Fibroblast of the aortic adventitia (primary cell): Measurements from ENCODE around the gene JAML. TPM values are rescaled to one million over a fixed set of nuclear protein-coding genes. Genes with fewer than 3 reads are reported as not detected.

ENCODE experiments used
- DNase-seq: peaks from one replicate; pipeline ENCODE4 v3.0.0-alpha.2; 2010; ENCODE audit warnings: low read depth
- H3K4me3 ChIP-seq: 2 replicates; pipeline ENCODE4 v1.5.1; 2011; ENCODE audit warnings: low read depth, mild to moderate bottlenecking, control low read depth, low read length, moderate library complexity
- CTCF ChIP-seq: IDR thresholded peaks from 2 replicates; pipeline ENCODE4 v1.5.1; 2011; ENCODE audit warnings: mild to moderate bottlenecking, low read length, control low read depth, inconsistent platforms; ENCODE audit not compliant: insufficient read depth
- total RNA-seq: library from RNA; depleted of rRNA; stranded (reverse); fragments of >200 nt; gene quantifications from 2 replicates; pipeline ENCODE4 v1.2.3, GENCODE V29; 2012; ENCODE audit warnings: low replicate concordance

The JAML gene
- total RNA-seq, 1 donor, result not detected

GRCh38 chr11:118151431-118151830 is 73.4 kb downstream of the JAML start:
- H3K4me3 ChIP-seq, result no peak overlapping the region
- DNase-seq, result no peak
- no peak for TF ChIP-seq CTCF

GRCh38 chr11:118149493-118149892 is 75.3 kb downstream of the JAML start:
- no peak for TF ChIP-seq CTCF
- no peak for DNase-seq
- no peak overlapping the region for H3K4me3 ChIP-seq

GRCh38 chr11:118148856-118149255 is 76.0 kb downstream of the JAML start:
- DNase-seq, result no peak

GRCh38 chr11:118148240-118148639 is 76.6 kb downstream of the JAML start:
- TF ChIP-seq CTCF, result no peak
- no peak overlapping the region for H3K4me3 ChIP-seq
- no peak for DNase-seq

More at GRCh38 chr11:118148856-118149255, 76.0 kb downstream of the JAML start:
- H3K4me3 ChIP-seq, result no peak overlapping the region
- TF ChIP-seq CTCF, result no peak

- no peak overlapping the region for H3K4me3 ChIP-seq
- TF ChIP-seq CTCF, result no peak
- no peak for DNase-seq
These were observed 77.3 kb downstream of the JAML start for GRCh38 chr11:118147502-118147901.

GRCh38 chr11:118146554-118146953 is 78.3 kb downstream of the JAML start:
- no peak for DNase-seq
- no peak for TF ChIP-seq CTCF
- H3K4me3 ChIP-seq, result no peak overlapping the region
